ENCODE results near the gene CHRNA9. TPM values are rescaled to one million over a fixed set of nuclear protein-coding genes. Genes with fewer than 3 reads are reported as not detected.

The CHRNA9 gene
- total RNA-seq, 2 donors from 2014 or later: not detected

DNA sequence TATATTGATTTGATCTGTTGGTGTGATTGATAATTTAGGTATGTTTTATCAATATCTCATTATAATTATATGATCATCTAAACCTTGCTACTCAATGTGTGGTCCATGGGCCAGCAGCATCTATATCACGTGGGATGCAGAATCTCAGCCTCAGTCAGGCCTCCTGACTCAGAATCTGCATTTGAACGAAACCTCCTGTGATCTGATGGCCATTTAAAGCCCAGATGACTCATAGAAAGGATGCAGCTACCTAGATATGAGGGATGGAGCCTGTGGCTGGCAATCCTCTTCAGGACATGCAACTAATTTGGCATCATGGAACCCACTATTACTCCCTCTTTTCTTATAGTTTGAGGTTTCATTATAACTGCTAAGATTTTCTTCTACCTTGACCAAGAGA, 11.3 kb upstream of the CHRNA9 start:
- no peaks in the 10 kb centered on the region for H3K36me3 ChIP-seq (replicated peaks in 1 of 2; ENCODE audit: insufficient read depth in 1 of 2, low read depth in 2 of 2)
- peaks cover 37% of the 10 kb centered on the region for H3K4me1 ChIP-seq
- ATAC-seq: no peak
- intact Hi-C loops (cut with DNase I): no loop called here
- WGBS, 2 donors: 92% methylated on average over 2 of the region's 2 CpGs
- H3K27ac ChIP-seq: no peak overlapping the region
- no peak for DNase-seq
- TF ChIP-seq POLR2A (IDR thresholded peaks at IDR 0.05): no peak
- TF ChIP-seq, protein P1, sequence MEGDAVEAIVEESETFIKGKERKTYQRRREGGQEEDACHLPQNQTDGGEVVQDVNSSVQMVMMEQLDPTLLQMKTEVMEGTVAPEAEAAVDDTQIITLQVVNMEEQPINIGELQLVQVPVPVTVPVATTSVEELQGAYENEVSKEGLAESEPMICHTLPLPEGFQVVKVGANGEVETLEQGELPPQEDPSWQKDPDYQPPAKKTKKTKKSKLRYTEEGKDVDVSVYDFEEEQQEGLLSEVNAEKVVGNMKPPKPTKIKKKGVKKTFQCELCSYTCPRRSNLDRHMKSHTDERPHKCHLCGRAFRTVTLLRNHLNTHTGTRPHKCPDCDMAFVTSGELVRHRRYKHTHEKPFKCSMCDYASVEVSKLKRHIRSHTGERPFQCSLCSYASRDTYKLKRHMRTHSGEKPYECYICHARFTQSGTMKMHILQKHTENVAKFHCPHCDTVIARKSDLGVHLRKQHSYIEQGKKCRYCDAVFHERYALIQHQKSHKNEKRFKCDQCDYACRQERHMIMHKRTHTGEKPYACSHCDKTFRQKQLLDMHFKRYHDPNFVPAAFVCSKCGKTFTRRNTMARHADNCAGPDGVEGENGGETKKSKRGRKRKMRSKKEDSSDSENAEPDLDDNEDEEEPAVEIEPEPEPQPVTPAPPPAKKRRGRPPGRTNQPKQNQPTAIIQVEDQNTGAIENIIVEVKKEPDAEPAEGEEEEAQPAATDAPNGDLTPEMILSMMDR (IDR thresholded peaks at IDR 0.05): no peak
- no peak overlapping the region for H3K4me3 ChIP-seq
- no peaks in the 10 kb centered on the region for H3K9me3 ChIP-seq
- no peaks in the 10 kb centered on the region for H3K27me3 ChIP-seq

DNA sequence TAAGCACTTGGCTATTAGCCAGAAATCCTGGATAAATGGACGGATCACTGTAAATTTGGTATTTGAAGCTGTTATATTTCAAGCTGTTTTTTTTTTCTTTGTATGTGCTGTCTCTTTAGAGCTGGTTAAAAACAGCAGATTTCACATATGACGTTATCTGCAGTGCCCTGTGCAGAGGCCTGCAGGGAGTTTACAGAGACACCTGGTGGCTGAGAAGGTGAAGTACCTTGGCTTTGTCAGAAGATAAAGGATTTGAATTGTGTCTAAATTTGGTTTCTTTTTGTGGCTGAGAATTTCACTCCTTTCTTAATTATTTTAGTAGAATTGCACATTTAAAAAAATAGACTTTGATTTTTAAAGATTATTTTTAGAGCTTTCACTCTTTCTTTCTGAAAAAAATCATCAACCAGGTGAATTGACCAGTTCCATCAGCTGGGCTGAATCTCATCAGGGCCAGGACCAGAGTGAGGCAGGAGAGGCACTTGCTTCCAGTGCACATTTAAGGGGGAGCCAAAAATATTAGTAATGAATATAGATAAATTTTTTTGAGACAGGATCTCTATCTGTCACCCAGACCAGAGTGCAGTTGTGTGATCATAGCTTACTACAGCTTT, 9.6 kb upstream of the CHRNA9 start:
- Histone ChIP-seq H3K27me3 (no peaks in the 10 kb centered on the region), H3K36me3 (replicated peaks in 1 of 2; ENCODE audit: insufficient read depth in 1 of 2, low read depth in 2 of 2) (no peaks in the 10 kb centered on the region), H3K27ac (no peak overlapping the region), H3K4me3 (no peak overlapping the region), H3K4me1 (peaks cover 37% of the 10 kb centered on the region), H3K9me3 (no peaks in the 10 kb centered on the region)
- intact Hi-C loops (cut with DNase I): no loop called here
- ATAC-seq (peak; percentile 86), DNase-seq (peak; percentile 60 to 77 (median 72))
- 3 to 4% methylated on average over 2 of the region's 2 CpGs for WGBS, 2 donors
- TF ChIP-seq POLR2A (IDR thresholded peaks at IDR 0.05): no peak
- TF ChIP-seq, protein P1 (IDR thresholded peaks at IDR 0.05): peak; percentile 71 to 87 (median 85)

DNA sequence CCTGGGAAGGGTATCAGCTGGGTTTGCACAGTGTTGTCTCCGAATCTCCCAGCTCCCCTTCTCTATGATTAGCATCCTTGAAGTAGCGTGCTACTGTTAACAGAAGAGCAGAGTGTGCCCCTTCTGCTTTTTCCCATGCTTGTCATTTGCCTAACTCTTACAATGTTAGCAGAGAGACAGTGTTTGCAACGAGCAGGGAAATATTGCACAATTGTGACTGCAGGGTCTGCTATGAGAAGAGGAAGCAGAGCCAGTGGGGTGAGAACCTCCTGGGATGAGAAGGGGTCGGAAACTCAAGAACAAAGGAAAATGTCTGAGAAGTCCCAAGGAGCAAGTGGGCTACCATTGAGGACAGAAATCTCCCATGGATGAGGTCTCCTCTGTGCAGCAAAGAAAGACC, 7.8 kb upstream of the CHRNA9 start:
- no peaks in the 10 kb centered on the region for H3K36me3 ChIP-seq (replicated peaks in 1 of 2; ENCODE audit: insufficient read depth in 1 of 2, low read depth in 2 of 2)
- TF ChIP-seq, protein P1 (IDR thresholded peaks at IDR 0.05): no peak
- no peak for TF ChIP-seq POLR2A (IDR thresholded peaks at IDR 0.05)
- DNase-seq: peak in 2 of 4 donors; percentile 11 to 62
- no peak for ATAC-seq
- H3K27me3 ChIP-seq: no peaks in the 10 kb centered on the region
- intact Hi-C loops (cut with DNase I): no loop called here
- no peak overlapping the region for H3K4me3 ChIP-seq
- peaks cover 42% of the 10 kb centered on the region for H3K4me1 ChIP-seq
- 27 to 41% methylated on average over 4 of the region's 4 CpGs for WGBS, 2 donors
- peak overlapping the region in 1 of 4 donors; percentile 6 for H3K27ac ChIP-seq
- no peaks in the 10 kb centered on the region for H3K9me3 ChIP-seq

DNA sequence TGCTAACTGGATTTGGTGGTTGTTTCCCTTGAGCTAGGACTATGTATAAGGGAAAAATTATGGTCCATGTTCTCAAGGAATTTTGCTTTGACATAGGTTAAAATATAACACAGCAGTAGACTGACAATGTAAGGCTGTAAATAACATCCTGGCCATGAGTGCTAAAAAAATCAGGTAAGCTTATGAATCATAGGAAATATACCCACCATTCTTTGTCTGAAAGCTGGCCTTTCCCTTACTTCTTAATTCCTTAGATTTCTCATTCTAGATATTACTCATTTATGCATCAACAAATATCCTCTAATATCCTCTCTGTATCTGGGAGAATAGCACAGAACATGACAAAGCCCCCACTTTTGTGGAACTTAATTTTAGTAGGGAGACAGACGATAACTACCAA, 6.8 kb upstream of the CHRNA9 start:
- no peak overlapping the region for H3K27ac ChIP-seq
- intact Hi-C loops (cut with DNase I): no loop called here
- no peaks in the 10 kb centered on the region for H3K27me3 ChIP-seq
- TF ChIP-seq, protein P1 (IDR thresholded peaks at IDR 0.05): no peak
- TF ChIP-seq POLR2A (IDR thresholded peaks at IDR 0.05): no peak
- peaks cover 33% of the 10 kb centered on the region for H3K4me1 ChIP-seq
- H3K9me3 ChIP-seq: no peaks in the 10 kb centered on the region
- no peak for ATAC-seq
- no peak for DNase-seq
- H3K4me3 ChIP-seq: no peak overlapping the region
- 85 to 94% methylated on average over 1 of the region's 1 CpG for WGBS, 2 donors
- H3K36me3 ChIP-seq (replicated peaks in 1 of 2; ENCODE audit: insufficient read depth in 1 of 2, low read depth in 2 of 2): no peaks in the 10 kb centered on the region

DNA sequence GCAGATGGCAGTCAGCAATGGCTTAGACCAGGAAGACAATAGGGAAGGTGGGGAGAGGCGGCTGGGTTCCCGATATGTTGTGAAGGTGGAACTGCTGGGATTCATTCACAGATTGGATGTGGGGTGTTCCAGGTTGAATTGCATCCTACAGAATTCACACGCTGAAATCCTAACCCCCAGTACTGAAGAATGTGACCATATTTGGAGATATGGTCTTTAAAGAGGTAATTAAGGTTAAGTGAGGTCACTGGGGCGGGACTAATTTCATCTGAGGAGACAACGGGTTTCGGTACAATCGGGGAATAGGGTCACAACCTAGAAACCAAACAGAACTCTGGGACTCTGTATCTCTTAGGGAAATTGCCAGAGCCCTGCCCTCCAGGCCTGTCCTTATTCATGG, 5.3 kb upstream of the CHRNA9 start:
- WGBS, 2 donors: 87 to 95% methylated on average over 7 of the region's 7 CpGs
- DNase-seq (no peak), ATAC-seq (no peak)
- intact Hi-C loops (cut with DNase I): no loop called here
- no peak for TF ChIP-seq POLR2A (IDR thresholded peaks at IDR 0.05)
- TF ChIP-seq, protein P1 (IDR thresholded peaks at IDR 0.05): no peak
- Histone ChIP-seq H3K27me3 (no peaks in the 10 kb centered on the region), H3K4me1 (peaks cover 32% of the 10 kb centered on the region), H3K27ac (no peak overlapping the region), H3K4me3 (no peak overlapping the region), H3K36me3 (replicated peaks in 1 of 2; ENCODE audit: insufficient read depth in 1 of 2, low read depth in 2 of 2) (no peaks in the 10 kb centered on the region), H3K9me3 (no peaks in the 10 kb centered on the region)
